ENCODE data around the gene KLF3. TPM values are rescaled to one million over a fixed set of nuclear protein-coding genes. Genes with fewer than 3 reads are reported as not detected.

The KLF3 gene
- total and polyA plus RNA-seq, 2 of the 4 experiments (the other 2 are of a cell fraction): 8.2 to 12.6 TPM

GRCh38 chr4:38688676-38689355, 24.8 kb downstream of the KLF3 start:
- Histone ChIP-seq H3K27ac (ENCODE audit: insufficient read depth, low read length) (no peak overlapping the region), H4K5ac (ENCODE audit: low read depth, low read length) (no peak overlapping the region), H2AFZ (replicated peaks; ENCODE audit: low read length, poor library complexity) (no peak overlapping the region), H2AK9ac (replicated peaks; ENCODE audit: low read depth, low read length, poor library complexity) (no peak overlapping the region), H3K14ac (replicated peaks; ENCODE audit: low read depth, low read length) (no peak overlapping the region), H3K4me2 (ENCODE audit: low read depth, low read length) (no peak overlapping the region), H3K4me3 (ENCODE audit: insufficient read depth, low read depth, low read length) (no peak overlapping the region), H2BK120ac (ENCODE audit: low read depth, low read length) (no peak overlapping the region), H3K4ac (ENCODE audit: low read depth, low read length) (no peak overlapping the region), H3K18ac (ENCODE audit: low read depth, low read length) (no peak overlapping the region), H3K79me1 (ENCODE audit: low read depth in 1 of 2, low read length in 2 of 2) (peaks cover 46 to 74% of the 10 kb centered on the region in 2 experiments), H2BK5ac (ENCODE audit: low read depth, low read length, poor library complexity, severe bottlenecking) (no peak overlapping the region), H3K23ac (ENCODE audit: low read depth, low read length) (no peak overlapping the region), H3K9me1 (ENCODE audit: insufficient read depth, low read length) (peaks cover 27% of the 10 kb centered on the region), H4K8ac (ENCODE audit: low read depth in 2 of 2, low read length in 2 of 2) (no peak overlapping the region), H3K9me3 (ENCODE audit: control insufficient read depth, insufficient read depth, low read length) (no peaks in the 10 kb centered on the region), H4K91ac (ENCODE audit: insufficient read depth, low read depth, low read length) (no peak overlapping the region), H4K20me1 (ENCODE audit: insufficient read depth, low read length) (peaks cover 47% of the 10 kb centered on the region), H3K56ac (ENCODE audit: extremely low read depth, insufficient read depth, low read length) (no peak overlapping the region), H3K36me3 (ENCODE audit: control insufficient read depth, insufficient read depth, low read length) (peaks cover 40% of the 10 kb centered on the region), H2BK20ac (ENCODE audit: low read depth, low read length) (no peak overlapping the region), H3K9ac (ENCODE audit: low read depth, low read length) (no peak overlapping the region), H3K4me1 (ENCODE audit: control insufficient read depth, insufficient read depth, low read length) (peaks cover 9% of the 10 kb centered on the region), H2AK5ac (ENCODE audit: low read depth, low read length) (no peak overlapping the region), H3K27me3 (ENCODE audit: control insufficient read depth, insufficient read depth, low read length) (no peaks in the 10 kb centered on the region), H2BK15ac (ENCODE audit: low read depth, low read length) (no peak overlapping the region)
- in situ Hi-C loops (cut with MboI; ENCODE audit: low sequenced_read_pairs): no loop called here
- TF ChIP-seq CHD1 (IDR thresholded peaks at IDR 0.05; ENCODE audit: low read depth, low read length) (no peak), BHLHE40 (IDR thresholded peaks at IDR 0.05; ENCODE audit: low read depth, low read length) (no peak), CEBPB (IDR thresholded peaks at IDR 0.05; ENCODE audit: low read depth, low read length) (no peak), RCOR1 (IDR thresholded peaks at IDR 0.05; ENCODE audit: insufficient replicate concordance, low read length) (no peak), ELK1 (IDR thresholded peaks at IDR 0.05; ENCODE audit: borderline replicate concordance, low read depth, low read length) (no peak), POLR2A (IDR thresholded peaks at IDR 0.05; ENCODE audit: low read depth, low read length) (no peak), MXI1 (IDR thresholded peaks at IDR 0.05; ENCODE audit: borderline replicate concordance, low read depth, low read length) (no peak), FOS (IDR thresholded peaks at IDR 0.05; ENCODE audit: low read depth, low read length) (no peak)
- DNase-seq: no peak
- intact Hi-C loops (cut with micrococcal nuclease): no loop called here
- WGBS, 2 experiments (ENCODE audit: extremely low coverage in 2 of 2, insufficient read length in 1 of 2): 100% methylated on average over 3 of the region's 26 CpGs; no CpG with 5 or more reads in 1 of the 2 experiments
- no peak for ATAC-seq (ENCODE audit: low read depth)
- CTCF ChIA-PET: no interaction called here
- dilution Hi-C loops (cut with HindIII; ENCODE audit: low sequenced_read_pairs, unreplicated experiment): no loop called here
- BruUV-seq (replicated peaks): no TSS peak
- POLR2A ChIA-PET (ENCODE audit: unreplicated experiment): no interaction called here
